ENCODE measurements around the gene VAX1.

DNA sequence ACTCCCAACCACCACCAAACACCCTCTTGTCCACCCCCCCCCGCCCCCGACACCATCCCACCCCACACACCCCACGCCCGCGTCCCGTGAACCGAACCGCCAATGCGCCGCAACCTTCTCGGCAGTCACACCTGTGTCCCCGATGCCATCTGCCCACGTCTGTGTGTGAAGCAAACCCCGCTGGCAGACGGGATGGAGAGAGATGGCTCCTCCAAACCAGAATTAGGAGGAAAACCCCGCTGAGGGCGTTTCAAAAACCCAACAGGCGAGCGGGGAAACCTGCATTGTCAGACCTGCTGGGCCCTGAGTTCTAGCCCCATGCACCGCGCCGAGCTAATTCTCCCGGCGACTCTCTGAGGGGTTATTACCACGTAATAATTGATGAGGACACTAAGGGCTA is 30.7 kb upstream of the VAX1 start:
- TF ChIP-seq CTCF (IDR thresholded peaks at IDR 0.05) (no peak), EP300 (IDR thresholded peaks at IDR 0.05) (no peak)
